GM19043 (cell line): ENCODE data around the gene TNRC18.

ENCODE experiments used
- ATAC-seq: cut with Tn5 transposase; IDR thresholded peaks from one replicate; pipeline ENCODE4 v1.9.1; 2021; ENCODE audit warnings: low read depth; ENCODE audit not compliant: unreplicated experiment

TNRC18 gene

DNA sequence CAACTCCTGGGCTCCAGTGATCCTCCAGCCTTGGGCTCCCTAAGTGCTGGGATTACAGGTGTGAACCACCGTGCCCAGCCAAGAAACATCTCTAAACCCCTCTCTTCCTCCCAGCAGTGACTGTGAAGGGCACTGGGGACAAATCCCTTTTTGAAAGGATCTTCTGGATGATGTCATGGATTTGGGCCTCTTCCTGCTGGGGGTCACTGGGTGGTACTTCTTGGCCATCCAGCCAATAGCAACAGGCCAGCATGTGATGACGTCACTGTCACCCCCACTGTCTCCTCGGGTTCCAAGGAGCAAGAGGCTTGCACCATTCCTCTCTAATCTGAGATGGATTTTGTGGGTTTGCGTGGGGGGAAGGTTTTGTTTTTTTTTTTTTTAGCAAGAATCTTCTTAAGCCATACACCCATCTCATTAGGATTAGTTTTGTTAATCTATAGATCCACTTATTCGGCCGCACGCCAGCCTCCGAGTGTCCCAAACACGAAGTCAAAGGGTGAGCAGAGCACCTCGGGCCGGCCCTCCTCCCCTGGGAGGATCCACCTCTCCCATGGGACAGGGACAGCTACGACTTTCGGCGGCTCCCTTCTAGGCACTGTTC lies 29.4 kb upstream of the TNRC18 start:
- no peak for ATAC-seq

DNA sequence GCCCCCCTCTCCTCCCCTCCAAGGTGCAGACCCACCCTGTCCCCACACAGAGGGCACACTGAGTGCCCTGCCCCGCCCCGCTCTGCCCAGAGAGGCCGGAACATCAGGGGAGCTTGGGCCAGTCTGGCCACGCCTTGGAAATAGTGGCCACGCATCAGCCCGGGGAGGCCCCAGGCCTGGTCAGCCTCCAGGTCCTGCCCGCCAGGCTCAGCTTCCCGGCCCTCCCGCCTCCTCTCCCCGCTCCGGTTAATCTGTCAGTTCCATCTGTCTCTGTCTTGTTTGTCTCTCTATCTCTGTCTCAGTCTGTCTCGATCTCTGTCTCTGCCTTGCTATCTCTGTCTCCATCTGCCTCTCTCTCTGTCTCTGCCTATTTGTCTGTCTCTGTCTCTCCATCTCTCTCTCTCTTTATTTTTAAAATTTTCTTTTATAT lies 28.9 kb upstream of the TNRC18 start:
- ATAC-seq: no peak

- no peak for ATAC-seq
Measured at GRCh38 chr7:5451391-5451790, 27.8 kb upstream of the TNRC18 start.

DNA sequence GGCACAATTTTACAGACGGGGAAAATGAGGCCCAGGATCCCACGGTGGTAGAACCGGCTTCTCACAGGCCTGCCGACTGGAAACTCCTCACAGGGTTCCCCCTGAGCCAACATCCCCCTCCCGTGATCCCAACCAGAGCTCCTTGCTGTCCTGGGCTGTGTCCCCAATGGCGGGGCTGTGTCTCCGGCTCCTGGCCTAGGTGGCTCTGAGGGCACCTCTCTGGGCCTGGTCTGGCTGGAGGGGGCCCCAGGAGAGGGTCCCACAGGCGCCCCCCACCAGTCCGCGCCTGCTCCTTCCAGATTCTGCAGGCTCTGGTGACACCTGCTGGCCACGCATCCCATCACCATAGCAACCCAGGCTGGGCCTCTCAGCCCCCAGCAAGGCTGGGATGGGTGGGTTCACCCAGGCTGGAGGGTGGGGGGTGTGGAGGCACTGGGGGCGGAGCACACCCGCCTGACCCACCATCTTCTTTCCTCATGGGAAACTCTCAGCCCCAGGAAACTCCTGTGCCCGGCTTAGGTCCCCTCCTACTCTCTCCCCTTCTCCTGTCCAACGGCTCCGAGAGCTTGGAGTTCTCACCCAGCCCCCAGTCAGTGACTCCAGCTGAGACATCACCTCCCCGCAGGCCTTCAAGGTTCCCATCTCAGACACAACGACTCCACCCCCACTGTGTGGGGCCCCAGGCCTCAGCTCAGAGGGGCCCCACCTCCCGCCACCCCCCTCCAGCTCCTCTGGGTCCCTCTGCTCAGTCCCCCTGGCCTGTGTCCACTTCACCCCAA lies 27.1 kb upstream of the TNRC18 start:
- no peak for ATAC-seq

DNA sequence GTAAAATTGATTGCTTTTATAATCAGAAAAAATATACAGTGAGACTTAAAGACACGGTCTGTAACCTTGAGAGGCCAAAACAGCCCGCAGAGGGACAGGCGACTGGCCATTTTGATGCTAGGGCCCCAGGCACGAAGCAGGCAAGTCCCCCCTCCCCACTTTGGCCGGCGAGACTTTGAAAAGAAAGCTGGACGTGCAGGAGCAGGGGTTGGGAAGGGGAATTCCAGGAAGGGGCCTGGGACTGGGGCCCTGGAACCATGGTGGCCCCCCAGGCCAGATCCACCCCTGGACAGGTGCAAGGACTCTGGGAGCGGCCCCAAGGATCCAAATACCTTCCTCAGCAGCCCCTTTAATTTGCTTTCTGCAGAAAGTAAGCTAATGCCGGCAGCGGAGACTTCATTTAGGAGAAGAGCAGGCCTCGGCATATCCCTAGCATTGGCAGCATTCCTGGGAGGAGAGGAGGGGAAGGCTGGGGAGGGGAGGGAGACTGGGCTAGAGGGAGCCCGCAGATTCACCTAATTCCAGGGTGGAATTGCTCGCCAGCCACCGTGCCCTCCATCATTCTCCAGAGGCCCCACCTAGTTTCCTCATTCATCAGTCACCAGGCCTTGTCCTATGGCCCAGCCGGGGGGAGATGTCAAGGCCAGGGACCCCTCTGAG lies 24.9 kb upstream of the TNRC18 start:
- no peak for ATAC-seq

DNA sequence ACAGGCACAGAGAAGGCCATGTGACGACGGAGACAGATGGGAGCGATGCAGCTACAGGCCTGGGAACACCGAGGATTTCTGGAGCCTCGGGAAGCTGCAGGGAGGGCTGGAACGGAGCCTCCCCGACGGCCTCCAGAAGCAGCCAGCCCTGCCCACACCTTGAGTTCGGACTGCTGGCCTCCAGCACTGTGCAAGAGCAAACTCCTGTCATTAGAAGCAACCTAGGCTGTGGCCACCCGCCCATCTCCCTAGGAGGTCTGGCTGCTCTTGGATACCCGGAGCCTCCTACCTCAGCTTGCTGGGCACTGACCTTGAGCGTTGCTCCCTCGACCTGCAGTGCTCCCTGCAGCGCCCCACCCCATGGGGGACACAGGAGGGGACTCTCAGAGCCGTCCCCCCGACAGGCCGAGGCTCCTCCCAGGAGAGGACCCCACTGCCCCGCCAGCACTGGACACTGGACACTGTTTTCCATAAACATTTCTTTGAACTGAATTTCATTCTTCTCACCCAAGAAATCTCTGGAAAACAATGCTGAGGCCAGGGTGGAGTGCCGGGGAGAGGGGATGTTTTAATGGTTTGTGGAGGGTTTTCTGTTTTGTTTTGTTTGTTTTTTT lies 22.5 kb upstream of the TNRC18 start:
- ATAC-seq: no peak

GRCh38 chr7:5443678-5444077 lies 20.0 kb upstream of the TNRC18 start:
- no peak for ATAC-seq

DNA sequence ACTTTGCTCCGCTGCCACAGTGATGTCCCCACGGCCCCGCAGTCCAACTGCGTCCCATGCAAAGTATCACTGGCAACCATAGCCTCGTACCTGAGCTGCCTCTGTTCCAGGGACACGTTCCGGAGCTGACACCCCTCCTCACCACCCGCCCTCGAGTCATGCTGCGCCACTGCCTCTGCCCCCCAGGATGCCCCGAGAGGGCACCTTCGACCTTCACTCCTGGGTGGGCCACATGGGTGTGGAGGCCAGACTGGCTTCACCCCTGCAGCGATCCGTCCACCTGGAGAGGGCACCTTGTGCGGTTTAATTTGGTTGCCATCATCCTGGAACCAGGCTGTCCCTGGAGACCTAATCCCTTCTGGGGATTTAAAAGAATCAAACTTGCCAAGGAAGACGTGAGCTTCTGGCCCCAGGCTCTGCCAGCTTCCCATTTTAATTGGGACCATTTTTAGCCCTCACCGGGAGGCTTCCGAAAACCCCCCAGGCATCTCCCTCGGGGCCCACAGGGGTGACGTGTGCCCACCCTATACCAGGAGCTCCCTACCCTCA lies 19.2 kb upstream of the TNRC18 start:
- no peak for ATAC-seq

- no peak for ATAC-seq
Measured at GRCh38 chr7:5441840-5442503, 18.3 kb upstream of the TNRC18 start.

GRCh38 chr7:5439572-5440496 lies 16.2 kb upstream of the TNRC18 start:
- no peak for ATAC-seq

DNA sequence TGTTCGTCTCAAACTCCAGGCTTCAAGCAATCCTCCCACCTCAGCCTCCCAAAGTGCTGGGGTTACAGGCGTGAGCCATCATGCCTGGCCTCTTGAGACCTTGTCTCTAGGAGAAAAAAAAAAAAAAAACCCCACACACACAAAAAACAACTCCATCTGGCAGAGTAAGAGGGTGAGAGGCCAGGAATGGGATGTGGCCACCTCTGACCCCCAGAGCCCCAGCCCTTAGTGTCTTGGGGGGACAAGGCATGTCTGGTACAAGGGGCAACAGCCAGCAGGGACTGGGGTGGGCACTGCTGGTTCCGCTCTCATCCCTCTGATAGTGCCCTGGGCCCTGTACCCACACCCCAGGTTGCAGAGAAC lies 15.6 kb upstream of the TNRC18 start:
- ATAC-seq: no peak

DNA sequence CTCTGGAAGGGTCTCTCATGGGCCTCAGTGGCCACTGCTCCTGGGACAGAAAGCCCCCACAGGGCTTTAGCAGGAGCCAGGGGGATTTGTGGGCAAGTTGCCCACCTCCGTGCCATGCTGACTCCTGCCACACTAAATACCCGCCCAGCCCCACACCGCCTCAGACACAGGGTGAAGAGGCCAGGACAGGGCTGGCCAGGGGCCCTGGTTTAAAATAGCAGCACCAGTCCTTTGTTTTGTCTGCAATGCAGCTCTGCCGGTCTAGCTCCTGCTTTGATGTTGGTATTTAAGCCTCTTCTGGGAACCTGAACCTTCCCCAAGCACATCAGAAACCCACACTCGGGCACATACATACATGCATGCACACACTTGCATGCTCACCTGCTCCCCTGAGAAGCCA lies 14.4 kb upstream of the TNRC18 start:
- ATAC-seq: no peak

DNA sequence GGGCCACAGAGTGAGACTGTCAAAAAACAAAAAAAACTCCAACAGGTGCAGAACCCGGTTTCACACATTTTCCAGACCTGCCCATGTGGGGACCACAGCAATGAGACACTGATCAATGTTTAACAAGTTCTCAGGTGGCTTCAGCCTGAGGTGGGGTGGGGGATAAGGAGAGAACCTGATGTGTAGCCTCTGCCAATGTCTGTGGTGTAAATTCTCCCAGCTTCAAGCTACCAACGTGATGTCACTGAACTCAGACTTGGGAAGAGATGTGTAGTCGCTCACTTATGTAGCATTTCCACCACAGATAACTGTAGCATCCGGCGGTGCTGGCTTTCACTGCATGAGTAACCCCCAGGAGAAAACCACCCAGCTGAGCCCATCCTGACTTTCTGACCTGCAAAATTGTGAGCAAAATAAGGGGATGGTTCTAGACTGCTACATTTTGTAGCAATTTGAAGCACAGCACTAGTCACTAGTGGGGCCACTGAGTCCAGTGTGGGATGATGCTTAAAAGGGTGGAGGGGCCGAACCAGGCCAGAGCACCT lies 13.8 kb upstream of the TNRC18 start:
- ATAC-seq: no peak

DNA sequence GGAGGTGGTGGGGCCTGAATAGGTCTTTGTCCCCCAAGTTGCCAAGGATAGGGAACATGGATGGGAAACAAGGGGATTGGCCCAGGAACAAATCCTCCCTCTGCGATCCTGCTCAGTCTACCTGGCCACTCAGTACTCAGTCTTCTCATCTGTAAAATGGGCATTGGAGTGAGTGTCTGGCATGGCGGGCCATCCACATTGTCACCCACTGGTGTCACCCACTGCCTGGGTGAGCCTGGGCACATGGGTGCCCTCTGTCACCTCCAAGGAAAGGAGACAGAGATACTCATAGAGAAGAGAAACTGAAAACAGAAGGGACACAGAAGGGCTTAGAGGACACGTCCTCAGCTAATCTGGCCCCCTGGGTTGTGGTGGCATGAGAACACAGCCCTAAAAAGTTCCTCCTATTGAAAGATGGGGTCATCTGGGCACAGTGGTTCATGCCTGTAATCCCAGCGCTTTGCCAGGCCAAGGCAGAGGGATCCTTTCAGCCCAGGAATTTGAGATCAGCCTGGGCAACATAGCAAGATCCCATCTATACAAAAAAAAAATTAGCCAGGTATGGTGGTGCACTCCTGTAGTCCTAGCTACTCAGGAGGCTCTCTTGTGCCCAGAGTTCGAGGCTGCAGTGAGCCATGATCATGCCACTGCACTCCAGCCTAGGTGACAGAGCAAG lies 12.5 kb upstream of the TNRC18 start:
- ATAC-seq: no peak

- ATAC-seq: no peak
Measured at GRCh38 chr7:5435291-5436002, 11.8 kb upstream of the TNRC18 start.

DNA sequence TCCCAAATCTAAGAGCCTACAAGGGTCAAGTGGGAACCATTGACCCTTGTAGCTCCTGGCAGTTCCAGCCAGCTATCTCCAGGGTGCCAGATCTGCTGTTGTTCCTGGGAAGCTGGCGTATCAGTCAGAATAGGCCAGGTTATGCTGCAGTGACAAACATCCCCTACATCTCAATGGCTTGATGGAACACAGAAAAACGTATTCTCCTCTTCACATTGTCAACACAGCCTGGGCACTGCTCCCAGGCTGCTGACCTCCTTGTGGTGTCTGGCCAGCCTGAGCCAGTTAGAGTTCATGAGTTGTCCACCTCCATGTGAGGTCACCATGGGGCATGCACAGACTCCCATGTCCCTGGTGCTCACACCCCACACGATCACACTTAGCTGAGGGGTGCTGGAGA lies 9.5 kb upstream of the TNRC18 start:
- ATAC-seq: no peak

DNA sequence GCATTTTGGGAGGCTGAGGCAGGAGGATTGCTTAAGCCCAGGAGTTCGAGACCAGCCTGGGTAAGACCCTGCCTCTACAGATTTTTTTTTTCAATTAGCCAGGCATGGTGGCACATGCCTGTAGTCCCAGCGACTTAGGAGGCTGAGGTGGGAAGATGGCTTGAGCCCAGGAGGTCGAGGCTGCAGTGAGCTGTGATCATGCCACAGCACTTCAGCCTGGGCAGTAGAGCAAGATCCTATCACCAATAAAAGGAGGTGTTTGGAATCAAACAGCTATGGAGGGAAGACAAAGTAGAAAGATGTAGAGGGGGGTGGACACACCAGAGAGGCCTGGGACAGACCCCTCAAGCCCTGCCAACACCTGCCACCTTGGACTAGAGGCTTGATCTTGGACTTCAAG lies 9.1 kb upstream of the TNRC18 start:
- ATAC-seq: no peak

GRCh38 chr7:5431560-5432015 lies 8.0 kb upstream of the TNRC18 start:
- ATAC-seq: no peak
